HUDEP-2 (cell line): Measurements from ENCODE around the gene OPTC.

Experiments used
- DNase-seq, 76 experiments: peaks; one replicate each; lab custom pipeline; 2025; ENCODE audit not compliant: unreplicated experiment in 76 of 76; lab: John Stamatoyannopoulos, UW

The OPTC gene

DNA sequence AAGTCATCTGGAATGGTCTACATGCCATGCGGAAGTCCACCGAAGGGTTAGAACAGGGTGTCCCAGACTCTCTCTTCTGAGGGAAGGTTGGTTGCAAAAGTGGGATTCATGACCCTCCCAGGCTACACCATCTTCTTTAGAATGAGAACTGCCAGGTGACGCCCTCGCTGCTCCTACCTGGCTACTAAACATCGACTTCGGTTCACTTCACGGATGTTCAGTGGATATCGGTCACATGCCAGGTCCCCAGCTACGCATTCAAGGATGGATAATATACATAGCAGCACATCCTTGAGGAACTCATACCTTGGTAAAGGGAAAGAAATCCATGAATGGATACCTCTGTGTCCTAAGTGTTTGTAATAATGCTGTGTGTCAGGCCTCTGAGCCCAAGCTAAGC is 3.3 kb upstream of the OPTC start:
- no peak for DNase-seq

DNA sequence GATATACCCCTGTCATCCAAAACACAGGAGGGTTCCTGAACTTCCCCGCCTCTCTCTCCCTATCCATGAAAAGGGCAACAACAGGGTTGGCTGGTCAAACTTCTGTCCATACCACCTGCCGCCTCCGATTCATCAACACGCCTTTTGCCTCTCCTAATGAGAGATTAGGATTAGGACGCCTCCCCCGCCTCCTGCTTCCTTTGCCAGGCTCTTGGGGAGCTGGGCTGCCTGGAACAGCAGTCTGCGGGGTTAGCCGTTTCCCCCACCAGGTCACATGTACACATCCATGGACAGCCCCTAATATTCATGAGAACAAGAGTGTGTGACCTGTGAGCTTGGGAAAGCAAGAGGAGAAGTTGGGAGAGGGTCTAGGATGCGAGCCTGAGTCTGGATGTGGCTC is 2.3 kb upstream of the OPTC start:
- DNase-seq, result no peak

DNA sequence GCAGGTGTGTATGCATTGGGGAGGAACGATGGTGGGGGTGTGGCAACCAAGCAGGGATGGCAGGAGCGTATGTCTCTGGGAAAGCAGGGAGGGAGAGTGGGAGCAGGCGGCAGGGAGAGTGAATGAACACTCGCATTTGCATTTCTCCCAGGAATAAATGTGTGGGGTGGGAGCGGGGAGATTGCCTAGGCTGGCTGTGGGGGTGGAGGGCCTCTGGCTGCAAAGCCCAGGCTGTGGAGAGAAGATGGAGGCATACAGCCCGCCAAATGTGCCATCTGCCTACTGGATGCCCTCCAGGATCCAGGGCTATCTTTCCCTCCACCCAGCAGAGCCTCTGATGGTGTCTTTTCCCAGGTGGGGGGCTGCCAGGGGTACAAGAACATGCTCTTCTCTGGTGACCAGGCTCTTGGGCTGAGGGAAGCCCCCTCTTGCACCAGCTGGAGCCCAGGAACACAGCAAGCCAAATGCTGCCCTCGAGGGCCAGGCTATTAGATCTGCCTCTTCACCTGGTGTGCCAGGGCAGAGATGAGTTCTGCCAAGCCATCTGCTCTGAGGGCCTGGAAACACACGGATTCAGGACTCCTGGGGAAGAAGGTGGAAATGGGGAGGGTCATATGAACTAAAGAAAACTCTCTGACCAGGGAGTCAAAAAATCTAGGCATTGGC is 1.7 kb upstream of the OPTC start:
- no peak for DNase-seq

DNA sequence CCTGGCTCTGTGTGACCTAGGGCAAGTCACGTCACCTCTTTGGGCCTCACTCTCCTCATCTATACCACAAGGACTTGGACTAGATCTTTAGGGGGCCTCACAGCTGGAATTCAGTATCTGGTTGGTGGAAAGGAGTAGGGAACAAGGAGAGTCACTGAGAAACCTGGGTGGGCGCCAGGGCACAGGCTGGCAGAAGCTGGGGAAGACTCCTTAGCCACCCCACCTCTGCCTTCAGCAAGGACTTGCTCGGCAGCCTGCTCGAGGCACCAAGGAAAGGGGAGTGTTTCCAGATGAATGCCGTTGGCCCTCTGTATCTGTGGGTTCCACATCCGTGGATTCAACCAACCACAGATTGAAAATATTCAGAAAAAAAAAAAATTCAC is 1.2 kb upstream of the OPTC start:
- DNase-seq, result no peak

DNA sequence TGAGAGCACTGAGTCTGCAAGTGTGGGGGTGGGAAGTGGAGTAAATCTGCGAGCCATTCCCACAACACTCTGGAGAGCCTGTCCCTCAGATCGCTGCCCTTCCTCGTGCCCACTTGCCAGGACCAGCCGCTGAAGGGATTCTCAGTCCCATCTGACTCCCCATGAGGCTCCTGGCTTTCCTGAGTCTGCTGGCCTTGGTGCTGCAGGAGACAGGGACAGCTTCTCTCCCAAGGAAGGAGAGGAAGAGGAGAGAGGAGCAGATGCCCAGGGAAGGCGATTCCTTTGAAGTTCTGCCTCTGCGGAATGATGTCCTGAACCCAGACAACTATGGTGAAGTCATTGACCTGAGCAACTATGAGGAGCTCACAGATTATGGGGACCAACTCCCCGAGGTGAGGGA is 1.9 kb downstream of the OPTC start:
- DNase-seq, result no peak

DNA sequence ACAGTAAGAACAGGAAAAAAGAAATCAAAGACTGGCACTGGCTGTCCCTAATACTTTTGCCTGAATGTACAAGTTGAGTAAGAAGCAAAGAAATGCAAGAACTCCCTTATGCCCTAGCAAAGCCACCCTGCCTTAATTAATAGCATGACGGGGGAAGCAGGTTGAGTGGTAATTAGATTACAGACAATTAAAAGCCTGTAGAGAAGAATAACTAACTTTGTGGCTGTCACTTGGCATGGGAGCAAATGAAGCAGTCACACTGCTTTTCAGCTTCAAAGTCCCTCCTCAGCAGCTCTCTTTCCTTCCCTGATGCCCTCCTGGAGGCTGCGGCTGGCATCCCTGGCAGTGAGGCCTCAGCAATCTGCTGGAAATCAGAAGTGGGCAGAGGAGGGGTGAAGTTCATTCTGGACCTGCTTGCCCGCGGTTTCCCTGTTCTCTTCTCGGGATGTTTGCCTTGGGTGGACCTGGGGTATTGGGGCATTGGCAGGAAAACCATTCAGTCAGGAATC is 3.4 kb downstream of the OPTC start:
- DNase-seq, result no peak

DNA sequence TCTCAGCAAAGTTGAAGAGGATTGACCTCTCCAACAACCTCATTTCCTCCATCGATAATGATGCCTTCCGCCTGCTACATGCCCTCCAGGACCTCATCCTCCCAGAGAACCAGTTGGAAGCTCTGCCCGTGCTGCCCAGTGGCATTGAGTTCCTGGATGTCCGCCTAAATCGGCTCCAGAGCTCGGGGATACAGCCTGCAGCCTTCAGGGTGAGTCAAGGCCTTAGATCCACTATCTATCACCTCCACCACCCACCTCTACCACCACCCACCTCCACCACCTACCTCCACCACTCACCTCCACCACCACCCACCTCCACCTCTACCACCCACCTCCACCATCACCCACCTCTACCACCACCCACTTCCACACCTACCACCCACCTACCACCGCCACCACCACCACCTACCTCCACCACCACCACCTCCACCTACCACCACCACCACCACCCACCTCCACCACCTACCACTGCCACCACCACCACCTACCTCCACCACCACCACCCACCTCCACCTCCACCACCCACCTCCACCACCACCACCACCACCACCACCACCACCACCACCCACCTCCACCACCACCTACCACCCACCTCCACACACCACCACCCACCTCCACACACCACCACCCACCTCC is 5.8 kb downstream of the OPTC start:
- no peak for DNase-seq

DNA sequence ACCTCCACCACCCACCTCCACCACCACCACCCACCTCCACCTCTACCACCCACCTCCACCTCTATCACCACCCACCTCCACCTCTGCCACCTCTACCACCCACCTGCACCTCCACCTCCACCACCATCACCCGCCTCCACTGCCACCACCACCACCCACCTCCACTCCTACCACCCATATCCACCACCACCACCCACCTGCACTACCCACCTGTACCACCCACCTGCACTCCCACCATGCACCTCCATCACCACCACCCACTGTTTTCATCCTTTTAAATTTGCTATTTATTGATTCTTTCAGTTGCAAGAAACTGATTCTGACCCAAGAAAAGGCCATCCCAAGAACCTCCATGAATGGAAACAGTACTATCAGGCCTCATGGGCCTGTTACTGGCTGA is 6.3 kb downstream of the OPTC start:
- DNase-seq, result no peak

DNA sequence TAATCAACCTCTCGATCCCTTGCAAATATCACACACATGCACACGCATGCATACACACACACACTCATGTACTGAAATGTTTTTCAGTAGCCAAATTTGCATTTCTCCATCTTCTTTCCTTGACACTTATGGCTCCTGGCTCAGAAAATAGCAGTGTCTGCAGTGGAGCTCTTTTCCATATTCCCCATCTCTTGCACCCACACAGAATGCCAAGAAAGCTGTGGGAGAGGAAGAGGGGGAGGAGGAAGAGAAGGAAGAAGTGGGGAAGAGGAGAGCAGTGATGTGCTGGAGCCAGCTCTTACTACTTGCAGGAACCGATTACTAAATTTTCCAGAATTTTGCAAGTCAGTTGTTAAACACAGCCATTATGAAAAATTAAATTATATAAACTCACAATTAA is 9.9 kb downstream of the OPTC start:
- no peak for DNase-seq

DNA sequence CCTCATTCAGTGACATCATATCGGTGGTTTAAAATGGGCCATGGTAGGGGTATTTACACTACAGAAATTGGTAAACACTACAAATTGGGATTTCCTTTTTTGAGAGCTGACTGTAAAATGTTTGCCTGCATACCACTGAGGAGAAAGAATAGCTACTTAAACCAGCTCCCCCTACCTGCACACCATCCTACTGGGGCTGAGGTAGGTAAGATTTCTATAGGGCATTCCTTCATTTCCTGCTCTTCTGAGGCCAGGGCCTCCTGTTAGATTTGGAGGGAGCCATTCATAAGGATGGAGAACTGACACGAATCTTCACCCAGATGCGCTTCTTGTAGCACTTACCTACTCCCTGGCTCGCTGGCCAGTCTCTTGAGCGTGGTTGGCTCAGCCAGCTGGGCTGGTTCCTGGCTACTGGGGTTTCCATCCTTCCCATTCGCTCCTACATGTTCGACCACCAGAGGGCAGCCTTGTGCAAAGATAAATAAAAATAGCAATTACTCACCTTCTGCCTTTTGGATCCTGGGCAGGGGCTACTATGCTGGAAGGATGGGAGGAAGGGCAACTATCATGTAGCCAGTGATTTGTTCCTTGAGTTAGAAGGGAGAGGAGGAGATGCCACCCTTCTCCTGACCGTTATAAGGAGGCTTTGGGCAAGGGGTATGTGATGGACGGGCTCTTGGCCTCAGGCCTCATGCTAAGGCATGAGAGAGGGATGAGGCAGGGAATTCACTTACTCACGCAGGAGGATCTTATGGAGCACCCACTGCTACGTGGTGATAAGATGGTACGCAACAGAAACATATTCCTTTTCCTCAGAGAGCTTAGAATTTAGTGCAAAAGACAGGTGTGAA is 10.7 kb downstream of the OPTC start:
- DNase-seq, result peak in 48 of 76 experiments; percentile 4 to 64 (median 34)

DNA sequence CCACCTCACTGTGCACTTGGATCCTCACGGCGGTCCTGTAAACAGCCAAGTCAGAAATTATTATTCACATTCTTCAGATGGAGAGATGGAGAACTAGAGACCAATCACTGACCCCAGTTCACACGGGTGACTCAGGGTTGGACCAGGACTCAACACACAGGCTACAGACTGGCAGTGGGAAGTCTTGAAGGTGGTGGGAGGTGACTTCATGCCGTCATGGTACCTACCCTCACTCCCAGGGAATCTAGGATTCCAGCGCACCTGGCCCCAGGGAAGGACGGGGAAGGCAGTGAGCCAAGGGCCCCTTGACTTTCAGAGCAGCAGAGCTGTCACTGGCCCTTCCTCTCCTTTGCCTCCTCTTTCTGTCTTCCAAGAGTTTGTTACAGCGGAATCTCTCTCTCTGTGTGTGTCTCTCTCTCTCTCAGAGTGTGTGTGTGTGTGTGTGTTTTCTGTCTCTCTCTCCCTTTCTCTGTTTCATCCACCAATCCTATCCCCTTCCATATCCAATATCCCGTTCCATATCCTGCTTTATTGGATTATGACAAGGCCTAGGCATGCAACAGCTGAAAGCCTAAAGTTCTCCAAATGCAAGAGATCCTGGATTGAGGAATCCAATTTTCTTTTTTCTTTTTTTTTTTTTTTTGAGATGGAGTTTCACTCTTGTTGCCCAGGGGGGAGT is 11.7 kb downstream of the OPTC start:
- DNase-seq, result no peak

DNA sequence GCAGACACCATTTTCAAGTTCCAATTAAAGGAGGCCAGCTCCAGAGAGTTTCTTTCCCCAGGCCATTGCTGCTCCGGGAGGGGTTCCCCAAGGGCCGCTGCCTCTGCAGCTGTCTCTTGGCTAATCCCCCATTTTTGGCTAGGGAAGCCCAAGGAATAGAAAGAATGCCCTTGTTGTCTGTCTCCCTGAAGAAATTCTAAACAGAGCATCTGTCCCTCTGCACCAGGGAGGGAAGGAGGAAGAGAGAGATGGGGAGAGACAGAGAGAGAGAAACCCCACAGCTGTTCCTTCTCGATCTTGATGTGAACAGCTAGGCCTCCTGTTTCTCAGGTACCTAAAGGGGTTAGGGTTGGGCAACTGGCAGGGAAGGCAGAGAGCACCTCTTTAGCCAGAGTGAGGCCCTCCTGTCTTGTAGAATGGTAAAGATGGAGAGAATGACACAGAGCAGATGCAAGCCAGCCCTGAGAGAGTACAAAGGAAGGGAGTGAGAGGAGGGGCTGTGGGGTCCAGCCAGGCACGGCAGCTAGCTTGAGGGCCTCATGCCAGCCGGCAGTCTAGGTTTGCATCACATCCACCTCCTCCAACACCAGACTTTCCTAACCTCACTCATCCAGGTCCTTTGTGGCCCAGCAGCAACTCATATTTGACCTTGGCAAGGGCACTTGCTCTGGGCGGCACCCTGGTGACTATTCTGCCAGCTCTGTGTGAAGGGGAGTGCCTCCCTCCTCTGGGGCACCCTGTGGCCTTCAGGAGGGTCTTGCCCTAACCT is 13.1 kb downstream of the OPTC start:
- DNase-seq, result no peak

DNA sequence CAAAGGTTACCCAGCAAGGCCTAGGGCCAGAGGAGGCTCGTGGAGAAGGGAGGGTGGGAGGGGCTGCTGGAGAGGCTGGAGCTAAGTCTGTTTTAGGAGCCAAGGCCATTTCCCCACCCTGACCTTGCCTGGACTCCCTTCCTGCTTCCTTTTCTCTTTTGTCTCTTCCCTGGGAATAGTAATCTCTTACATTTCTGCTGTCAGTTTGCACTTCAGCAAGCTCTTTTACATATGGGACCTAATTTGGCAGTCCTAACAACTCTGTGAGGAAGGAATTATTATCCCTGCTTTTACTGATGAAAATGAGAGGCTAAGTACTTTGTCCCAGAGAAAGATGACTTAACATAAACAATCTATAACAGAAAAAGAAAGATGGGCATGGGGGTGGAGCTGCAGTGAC is 13.8 kb downstream of the OPTC start:
- DNase-seq, result no peak

DNA sequence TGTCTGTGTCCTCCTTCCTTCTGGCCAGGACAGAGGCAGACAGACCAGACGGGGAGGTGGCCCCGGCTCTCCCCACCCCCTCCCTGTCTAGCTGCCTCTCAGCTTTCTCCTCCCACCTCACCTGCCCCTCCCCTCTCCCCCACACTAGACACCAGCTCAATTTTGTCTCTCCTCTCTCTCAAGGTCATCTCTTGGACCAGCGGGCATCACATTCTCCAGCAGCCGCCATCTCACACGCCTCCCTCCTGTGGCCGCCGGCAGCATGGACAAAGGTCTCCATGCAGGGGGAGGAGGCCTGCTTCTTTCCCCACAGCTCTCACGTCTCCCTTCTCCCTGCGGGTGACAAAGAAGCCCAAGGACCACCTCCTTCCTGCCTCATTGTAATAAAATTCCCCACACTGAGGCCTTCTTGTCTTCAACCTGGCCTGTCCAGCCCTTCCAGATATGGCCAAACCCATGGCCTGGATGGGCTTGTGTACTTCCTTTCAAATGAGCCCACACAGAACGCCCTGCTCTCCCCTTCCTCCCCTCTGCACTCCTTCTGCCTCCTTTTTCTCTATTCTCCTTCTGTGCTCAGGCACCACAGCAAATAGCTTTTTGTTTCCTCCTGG is 14.6 kb downstream of the OPTC start:
- no peak for DNase-seq

DNA sequence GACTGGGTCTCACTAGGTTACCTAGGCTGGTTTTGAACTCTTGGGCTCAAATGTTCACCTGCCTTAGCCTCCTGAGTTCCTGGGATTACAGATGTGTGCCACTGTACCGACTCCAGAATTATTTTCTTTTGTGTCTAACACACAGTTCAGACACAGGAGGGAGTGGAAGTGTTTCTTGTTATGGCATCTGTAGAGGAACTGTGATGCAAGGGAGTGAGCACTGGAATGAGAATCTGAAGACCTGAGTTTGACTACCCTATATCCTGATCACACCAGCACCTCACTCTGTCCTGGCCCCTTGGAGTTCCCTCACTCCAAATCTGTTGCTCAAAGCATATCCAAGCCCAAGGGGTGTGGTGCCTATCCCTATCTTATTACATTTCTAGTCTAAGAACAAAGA is 15.2 kb downstream of the OPTC start:
- DNase-seq, result no peak

DNA sequence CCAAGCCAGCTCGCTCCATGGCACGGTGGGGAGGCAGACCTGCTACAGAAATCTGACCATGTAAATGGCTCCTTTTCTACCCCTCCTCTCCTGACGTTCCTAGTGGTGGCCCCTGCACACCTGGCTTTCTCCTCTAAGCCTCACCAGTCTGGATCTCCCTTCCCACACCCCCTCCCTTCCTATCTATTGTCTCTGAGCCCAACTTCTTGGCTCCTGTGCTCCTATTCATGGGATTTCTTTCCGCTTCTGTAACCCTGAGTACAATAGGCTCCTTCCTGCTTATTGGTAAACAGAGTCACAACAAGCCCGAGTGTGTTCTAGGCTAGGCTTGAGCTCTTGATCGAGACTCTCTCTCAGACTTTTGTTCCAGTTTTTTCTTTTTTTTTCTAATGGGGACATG is 17.6 kb downstream of the OPTC start:
- DNase-seq, result no peak

DNA sequence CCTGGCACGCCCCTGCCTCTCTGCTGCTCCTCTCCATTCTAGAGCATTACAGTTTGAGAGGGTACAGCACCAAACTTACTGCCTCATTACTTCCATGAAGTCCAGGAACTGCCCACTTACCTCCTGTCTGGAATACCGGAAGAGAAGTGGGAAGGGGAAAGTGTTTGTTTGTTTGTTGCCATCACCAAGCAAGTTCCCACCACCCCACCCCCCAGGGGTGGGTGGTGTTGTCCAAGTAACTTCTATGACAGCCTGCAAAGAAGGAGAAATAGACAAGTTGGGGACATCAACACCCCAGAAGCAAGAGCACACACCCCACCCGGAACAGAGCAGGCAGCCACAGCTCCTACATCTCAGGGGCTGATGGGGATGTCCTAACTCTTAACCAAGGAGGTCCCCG is 18.0 kb downstream of the OPTC start:
- DNase-seq, result no peak

DNA sequence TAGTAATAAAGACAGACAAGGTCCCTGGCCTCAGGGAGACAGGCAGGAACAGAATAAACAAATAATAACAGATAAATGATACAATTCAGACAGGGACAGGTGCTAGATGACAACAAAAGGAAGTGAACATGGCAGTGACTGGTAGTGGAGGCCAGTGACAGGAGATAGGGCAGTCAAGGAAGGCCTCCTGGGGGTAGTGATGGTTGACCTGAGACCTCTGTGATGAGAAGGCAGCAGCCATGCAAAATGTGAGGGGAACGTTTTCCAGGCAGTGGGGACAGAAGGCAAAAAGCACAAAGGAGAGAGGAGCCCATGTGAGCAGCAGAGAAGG is 18.5 kb downstream of the OPTC start:
- DNase-seq, result no peak

DNA sequence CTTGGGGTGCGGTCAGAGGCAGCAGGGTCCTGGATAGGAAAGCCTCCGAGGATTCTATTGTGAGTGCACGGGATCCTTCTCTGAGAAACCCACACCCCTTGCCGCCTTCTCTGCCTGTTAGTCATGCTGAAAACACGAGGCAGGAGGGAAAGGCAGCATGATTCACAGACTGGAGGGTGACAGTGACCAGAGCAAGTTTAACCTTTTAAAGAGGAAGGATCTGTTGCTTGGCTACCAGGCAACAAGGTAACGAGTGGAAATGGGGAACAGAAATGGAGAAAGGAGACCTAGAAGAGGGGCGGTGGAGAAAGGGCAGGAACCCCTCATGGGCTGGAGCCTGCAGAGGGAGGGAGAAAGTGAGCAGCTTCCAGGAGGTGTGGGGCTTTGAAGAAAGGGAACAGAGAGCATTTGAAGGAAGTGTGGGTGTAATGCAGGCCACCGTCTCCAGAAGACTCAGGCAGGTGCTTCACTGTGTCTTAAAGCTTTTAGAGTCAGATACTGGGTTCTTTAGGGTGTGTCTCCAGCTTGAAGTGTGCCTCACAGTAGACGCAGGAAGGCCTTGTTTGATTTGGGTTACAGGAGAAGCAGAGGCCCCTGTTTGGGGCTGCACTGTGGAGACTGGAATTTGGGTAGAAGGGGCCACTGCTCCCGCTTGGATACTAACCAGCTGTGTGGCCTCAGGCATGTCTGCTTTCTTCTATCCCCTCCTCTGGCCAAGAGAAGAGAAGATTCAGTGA is 19.1 kb downstream of the OPTC start:
- DNase-seq, result no peak
